HS-5 (cell line): Measurements from ENCODE around the gene PDLIM5.
A peak's percentile ranks its signal among the peaks of the same experiment; 100 is the strongest.
"Not testable (repeated sequence)": the region's sequence is repeated elsewhere in the genome, so short reads cannot be mapped to it uniquely, and the experiment has no call there.

Source experiments
- DNase-seq: peaks from one replicate; pipeline ENCODE4 v3.0.0-alpha.2; 2012; ENCODE audit warnings: low read depth

Gene PDLIM5

GRCh38 chr4:94528792-94529451 lies 77.2 kb downstream of the PDLIM5 start:
- no peak for DNase-seq

- no peak for DNase-seq
Observed at GRCh38 chr4:94530073-94530472, 78.3 kb downstream of the PDLIM5 start.

GRCh38 chr4:94531991-94532789 lies 80.4 kb downstream of the PDLIM5 start:
- no peak for DNase-seq

DNA sequence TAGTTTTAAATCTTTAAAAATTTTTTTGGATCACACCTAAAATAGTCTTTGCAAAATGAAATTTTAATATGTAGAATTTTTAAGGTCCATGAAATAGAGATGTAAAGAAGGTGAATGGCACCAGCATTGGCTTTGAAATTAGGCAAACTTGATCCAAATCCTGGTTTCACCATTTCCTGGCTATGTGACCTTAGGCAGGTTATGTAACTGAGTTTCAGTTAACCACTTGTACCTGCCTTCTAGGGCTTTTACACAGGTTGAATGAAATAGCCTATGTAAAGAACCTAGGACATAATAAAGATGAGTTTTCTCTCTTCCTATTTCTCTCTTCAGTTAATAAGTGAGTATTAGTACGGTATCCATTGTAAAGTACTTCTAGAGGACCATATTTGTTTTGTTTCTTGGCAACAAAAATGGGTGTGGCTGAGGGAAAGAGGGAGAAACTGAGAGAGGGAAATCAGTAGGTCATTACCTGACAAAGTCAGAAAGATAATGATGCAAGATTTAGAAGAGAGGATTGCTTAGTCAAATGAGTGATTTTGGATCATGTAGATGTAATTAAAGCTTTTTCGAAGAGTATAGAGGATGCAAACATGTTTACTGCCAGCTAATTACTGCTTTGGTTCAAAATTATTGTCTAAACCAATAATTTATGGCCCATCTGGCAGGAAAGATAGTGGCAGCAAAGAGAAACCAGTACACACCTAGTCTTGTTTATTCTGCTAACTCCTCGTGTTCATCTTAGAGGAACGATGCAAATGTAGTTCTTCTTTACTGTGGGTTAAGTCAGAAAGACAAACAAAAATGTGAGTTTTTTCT lies 81.9 kb downstream of the PDLIM5 start:
- DNase-seq: no peak

DNA sequence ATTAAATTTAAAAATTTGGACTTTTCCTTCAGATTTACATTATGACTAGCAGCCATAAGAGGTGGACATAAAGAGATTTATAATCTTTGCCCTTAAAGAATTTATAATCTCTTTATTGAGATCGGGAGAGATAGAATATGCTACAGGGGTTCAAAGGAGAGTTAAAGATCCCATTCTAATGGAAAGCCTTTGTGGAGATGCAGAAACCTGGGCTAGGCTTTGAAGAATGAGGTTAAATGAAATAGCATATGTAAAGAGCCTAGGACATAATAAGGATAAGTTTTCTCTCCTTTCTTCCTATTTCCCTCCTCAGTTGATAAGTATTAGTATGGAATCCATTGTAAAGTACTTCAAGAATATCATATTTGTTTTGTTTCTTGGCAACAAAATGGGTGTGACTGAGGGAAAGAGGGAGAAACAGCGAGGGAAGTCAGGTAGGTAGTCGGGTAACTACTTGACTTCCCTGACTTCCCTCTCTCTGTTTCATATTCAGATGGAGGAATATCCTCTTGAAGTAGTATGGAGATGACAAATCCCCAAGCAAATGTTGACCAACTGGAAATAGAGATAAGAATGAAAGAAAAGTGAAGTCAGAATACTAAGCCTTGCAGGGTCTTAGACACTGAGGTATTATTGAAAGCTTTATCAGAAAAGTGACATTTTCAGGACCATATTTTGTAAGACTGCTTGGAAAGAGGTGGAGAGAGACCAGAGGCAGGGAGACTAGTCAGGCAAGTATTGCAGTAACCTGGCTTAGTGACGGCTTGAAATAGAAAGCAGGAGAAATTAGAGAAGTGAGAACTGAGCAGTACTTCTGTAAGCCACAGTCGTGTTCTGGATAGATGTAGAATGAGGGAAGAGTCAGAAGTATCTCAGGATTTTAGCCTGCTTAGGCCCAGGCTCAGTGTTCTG lies 82.9 kb downstream of the PDLIM5 start:
- no peak for DNase-seq

GRCh38 chr4:94536049-94536448 lies 84.3 kb downstream of the PDLIM5 start:
- DNase-seq: no peak

GRCh38 chr4:94536649-94537469 lies 85.1 kb downstream of the PDLIM5 start:
- DNase-seq: no peak

- no peak for DNase-seq
Observed at GRCh38 chr4:94537921-94538628, 86.3 kb downstream of the PDLIM5 start.

GRCh38 chr4:94540476-94540875 lies 88.7 kb downstream of the PDLIM5 start:
- no peak for DNase-seq

GRCh38 chr4:94544811-94545210 lies 93.1 kb downstream of the PDLIM5 start:
- DNase-seq: no peak

DNA sequence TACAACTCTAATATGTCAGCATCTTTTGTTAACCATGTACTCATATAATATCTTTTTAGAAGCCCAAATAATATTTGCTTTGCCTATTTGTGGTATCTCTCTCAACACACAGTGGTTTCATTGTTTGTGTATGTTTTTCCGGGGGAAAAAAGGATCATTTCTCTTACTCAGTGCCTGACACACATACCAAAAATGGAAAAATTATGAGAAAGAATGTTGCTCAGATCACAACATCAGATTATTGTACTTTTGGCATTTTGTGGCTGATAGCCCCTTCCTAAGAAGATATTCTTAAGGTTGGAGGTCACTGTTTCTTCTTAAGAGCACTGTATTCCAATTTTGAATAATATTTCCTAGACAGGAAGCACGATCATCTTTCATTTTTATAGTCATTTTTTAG lies 93.6 kb downstream of the PDLIM5 start:
- DNase-seq: peak; percentile 67

- no peak for DNase-seq
Observed at GRCh38 chr4:94546949-94547348, 95.2 kb downstream of the PDLIM5 start.

DNA sequence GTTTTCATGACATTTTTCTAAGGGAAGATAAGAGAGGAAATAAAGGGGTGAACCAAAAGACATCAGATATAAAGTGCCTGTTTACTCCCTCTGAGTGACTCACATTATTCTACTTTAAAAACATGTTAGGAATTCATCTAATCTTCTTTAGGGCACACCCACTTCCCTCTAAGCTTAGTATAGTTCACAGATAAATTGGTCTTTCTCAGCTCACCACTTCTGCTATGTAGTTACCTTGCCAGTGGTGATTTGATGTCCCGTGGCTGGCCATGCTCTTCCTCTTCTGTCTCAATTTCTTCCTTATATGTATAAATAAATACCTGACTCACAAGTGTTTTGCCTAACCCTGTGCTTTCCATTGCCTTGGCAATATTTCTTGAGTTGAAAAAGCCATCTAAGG lies 96.8 kb downstream of the PDLIM5 start:
- DNase-seq: peak; percentile 44

GRCh38 chr4:94550352-94550751 lies 98.6 kb downstream of the PDLIM5 start:
- no peak for DNase-seq

GRCh38 chr4:94550851-94551250 lies 99.1 kb downstream of the PDLIM5 start:
- DNase-seq: no peak

DNA sequence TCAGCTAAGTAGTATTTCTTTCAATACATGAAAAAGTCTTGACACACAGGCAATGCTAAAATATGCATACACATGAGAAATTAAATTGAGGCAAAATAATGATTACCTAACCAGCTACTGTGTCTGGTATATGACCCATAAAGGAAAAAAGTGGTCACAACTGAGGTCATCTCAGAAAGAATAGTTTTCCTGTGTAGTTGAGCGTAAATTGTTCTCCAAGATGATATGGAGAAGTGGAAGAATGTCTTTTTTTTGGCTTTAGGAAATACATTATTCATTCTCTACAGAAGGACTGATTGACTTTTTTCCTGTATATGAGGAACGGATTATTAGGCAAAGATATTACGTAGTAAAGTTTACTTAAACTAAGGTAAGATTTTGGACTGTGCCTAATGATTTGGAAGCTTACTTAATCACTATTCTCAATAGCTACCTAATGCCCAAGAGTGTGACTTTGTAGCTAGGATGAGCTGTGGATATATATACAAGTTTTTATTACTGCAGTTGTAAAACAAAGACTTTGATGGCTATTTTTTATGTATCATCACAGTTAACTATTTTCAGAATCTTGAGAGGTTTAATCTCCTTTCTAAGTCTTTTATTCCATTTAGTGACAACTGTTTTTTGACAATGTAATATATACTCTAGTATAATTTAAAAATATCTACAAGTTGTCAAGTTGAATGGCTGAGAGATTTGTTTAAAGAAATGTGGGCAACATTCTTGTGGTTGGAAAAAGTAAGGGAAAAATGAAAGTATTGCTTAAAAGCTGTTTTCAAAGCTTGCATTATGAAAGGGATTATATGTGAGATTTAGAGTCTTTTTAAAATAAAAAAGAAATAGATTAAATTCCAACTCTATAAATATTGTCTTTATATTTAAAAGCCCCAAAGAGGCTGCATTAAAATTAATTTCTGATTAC lies 100.2 kb downstream of the PDLIM5 start:
- DNase-seq: no peak

- not testable (repeated sequence) for DNase-seq
Observed at GRCh38 chr4:94556047-94556446, 104.3 kb downstream of the PDLIM5 start.

DNA sequence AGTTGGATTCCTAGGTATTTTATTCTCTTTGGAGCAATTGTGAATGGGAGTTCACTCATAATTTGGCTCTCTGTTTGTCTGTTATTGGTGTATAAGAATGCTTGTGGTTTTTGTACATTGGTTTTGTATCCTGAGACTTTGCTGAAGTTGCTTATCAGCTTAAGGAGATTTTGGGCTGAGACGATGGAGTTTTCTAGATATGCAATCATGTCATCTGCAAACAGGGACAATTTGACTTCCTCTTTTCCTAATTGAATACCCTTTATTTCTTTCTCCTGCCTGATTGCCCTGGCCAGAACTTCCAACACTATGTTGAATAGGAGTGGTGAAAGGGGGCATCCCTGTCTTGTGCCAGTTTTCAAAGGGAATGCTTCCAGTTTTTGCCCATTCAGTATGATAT lies 105.9 kb downstream of the PDLIM5 start:
- not testable (repeated sequence) for DNase-seq

DNA sequence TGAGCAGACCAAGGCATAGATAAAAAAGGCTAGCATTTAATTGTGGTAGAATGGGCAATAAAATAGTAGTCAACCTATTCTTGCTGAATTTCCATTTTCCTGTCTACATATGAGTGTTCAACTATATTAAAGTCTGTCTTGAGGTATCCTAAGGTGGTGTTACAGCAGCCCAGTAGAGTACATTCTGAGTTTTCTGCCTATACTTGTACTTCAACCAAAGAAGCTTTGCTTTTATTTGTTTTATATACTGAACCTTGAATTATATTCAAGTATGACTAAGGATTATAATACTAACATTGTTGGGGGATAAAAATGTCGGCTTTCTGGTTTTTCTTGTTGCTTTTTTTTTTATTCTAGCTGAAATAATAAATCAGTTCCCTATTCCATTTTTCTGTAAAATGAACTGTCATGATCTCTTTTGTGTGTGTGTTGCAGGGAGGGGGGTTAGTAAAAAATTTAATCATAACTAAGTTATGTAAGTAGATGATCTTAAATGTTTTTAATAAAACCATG lies 106.7 kb downstream of the PDLIM5 start:
- no peak for DNase-seq
